AG08396 (cell line): Measurements from ENCODE around the gene SNX19.
"Not testable (repeated sequence)": the region's sequence is repeated elsewhere in the genome, so short reads cannot be mapped to it uniquely, and the experiment has no call there.

ENCODE experiments used
- DNase-seq: peaks from one replicate; pipeline ENCODE4 v3.0.0; 2012; ENCODE audit warnings: low spot score, mixed read lengths

The SNX19 gene, protein sequence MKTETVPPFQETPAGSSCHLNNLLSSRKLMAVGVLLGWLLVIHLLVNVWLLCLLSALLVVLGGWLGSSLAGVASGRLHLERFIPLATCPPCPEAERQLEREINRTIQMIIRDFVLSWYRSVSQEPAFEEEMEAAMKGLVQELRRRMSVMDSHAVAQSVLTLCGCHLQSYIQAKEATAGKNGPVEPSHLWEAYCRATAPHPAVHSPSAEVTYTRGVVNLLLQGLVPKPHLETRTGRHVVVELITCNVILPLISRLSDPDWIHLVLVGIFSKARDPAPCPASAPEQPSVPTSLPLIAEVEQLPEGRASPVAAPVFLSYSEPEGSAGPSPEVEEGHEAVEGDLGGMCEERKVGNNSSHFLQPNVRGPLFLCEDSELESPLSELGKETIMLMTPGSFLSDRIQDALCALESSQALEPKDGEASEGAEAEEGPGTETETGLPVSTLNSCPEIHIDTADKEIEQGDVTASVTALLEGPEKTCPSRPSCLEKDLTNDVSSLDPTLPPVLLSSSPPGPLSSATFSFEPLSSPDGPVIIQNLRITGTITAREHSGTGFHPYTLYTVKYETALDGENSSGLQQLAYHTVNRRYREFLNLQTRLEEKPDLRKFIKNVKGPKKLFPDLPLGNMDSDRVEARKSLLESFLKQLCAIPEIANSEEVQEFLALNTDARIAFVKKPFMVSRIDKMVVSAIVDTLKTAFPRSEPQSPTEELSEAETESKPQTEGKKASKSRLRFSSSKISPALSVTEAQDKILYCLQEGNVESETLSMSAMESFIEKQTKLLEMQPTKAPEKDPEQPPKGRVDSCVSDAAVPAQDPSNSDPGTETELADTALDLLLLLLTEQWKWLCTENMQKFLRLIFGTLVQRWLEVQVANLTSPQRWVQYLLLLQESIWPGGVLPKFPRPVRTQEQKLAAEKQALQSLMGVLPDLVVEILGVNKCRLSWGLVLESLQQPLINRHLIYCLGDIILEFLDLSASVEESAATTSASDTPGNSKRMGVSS

GRCh38 chr11:130916238-130916855 lies at the start of gene SNX19:
Gene SNX19 (minus strand): TSS chr11:130916479. CDS start chr11:130915939, 540 bp downstream.
- peak; percentile 96 for DNase-seq

- no peak for DNase-seq
Measured at GRCh38 chr11:130964058-130964792, 47.9 kb upstream of the SNX19 start.

GRCh38 chr11:130947889-130948288 lies 31.6 kb upstream of the SNX19 start:
- no peak for DNase-seq

GRCh38 chr11:130947481-130947880 lies 31.2 kb upstream of the SNX19 start:
- no peak for DNase-seq

GRCh38 chr11:130947058-130947457 lies 30.8 kb upstream of the SNX19 start:
- DNase-seq: no peak

GRCh38 chr11:130945896-130946295 lies 29.6 kb upstream of the SNX19 start:
- DNase-seq: peak; percentile 79

DNA sequence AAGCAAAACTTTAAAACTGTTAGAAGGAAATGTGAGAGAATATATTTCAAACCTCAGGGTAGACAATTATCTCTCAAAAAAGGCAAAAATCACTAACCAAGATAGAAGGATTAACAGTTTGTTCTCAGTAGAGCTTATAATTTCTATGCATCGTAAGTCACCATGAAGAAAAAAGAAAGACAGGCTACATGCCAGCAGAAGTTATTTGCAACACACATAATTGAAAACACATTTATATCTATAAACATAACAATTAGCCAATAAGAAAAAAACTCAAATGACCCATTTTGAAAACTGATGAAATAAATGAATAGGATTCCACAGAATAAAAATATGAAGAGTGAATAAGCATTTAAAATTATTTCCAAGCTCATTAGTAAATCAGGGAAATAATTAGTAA lies 24.4 kb upstream of the SNX19 start:
- DNase-seq: no peak

GRCh38 chr11:130937051-130937450 lies 20.8 kb upstream of the SNX19 start:
- DNase-seq: no peak

DNA sequence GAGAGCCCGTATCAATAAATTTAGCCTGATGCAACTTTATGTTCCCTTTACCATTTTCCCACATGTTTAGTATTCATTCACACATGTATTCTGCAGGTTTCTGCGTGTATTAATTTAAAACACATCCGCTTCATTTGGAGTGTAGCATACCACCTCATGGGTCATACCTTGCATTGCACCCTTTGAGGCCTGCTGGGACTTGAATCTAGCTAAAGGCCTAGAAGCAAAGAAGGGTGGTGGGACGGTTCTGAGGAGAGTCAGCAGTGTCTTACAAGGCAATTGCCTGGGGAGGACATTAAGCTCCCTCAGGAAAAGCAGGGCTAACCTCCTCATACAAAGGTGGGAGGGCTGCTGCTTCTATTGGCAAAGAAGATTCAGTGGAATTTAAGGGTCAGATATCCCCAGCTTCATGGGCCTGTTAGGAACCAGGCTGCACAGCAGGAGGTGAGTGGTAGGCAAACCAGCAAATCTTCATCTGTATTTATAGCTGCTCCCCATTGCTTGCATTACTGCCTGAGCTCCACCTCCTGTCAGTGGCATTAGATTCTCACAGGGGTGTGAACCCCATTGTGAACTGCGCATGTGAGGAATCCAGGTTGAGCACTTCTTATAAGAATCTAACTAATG lies 15.9 kb upstream of the SNX19 start:
- DNase-seq: no peak

DNA sequence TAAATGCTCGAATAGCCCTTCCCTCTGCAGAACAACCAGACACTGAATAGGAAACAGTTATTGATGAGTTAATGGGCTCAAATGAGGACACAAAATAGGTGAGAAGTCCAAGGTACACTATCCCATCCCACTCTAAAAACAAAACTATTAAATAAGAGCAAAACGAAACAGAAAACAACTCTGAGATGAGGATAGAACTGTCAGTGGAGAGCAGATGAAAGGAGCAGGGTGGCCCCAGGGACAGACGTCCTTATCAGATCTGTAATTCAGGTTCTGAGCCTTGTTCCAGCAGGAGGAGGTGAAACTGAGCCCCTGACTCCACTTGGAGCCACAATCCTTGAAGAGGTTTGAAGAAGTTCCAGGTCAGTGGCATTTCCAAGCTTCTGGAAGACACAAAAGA lies 8.5 kb upstream of the SNX19 start:
- no peak for DNase-seq

- DNase-seq: not testable (repeated sequence)
Measured at GRCh38 chr11:130920612-130921011, 4.3 kb upstream of the SNX19 start.

DNA sequence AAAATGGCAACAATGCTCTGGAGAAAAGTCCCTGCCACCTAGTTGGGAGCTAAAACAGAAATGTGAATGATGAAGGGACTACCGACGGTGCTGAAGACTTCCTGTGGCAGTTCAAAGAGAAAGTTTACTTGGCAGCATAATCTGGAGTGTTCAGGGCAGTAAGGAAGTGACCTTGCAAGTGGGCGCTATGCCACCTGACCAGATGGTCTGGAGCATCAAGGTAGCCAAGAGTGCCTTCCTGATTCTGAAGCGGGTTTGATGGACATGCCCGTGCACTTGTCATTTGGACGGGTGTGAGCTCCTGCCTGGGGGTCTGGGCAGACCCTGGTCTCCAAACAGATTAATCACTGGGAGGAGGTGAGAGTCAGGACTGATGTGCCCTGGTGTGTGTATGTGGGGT lies 1.8 kb upstream of the SNX19 start:
- no peak for DNase-seq

- DNase-seq: no peak
Measured at GRCh38 chr11:130916910-130917309, 631 bp upstream of the SNX19 start.

DNA sequence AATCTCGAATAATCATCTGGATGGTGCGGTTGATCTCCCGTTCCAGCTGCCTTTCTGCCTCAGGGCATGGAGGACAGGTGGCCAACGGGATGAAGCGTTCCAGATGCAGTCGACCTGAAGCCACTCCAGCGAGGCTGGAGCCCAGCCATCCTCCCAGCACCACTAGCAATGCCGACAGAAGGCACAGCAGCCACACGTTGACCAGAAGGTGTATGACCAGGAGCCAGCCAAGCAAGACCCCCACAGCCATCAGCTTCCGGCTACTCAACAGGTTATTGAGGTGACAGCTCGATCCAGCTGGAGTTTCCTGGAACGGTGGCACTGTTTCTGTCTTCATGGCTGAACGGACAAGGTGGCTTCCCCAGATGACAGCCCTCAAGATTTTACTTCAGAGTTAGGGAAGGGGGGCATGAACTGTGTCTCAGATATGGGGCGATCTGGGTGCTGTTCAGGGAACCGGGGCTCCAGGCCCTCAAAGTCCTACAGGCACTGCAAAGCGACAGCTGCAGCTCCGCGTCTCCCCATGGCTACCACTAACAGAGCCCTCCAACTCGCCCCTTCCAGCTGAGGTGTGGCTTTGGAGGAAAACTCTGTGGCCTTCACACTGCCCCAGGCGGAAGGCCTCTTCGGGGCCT lies 559 bp downstream of the SNX19 start:
- DNase-seq: no peak

GRCh38 chr11:130913268-130913667 lies 3.0 kb downstream of the SNX19 start:
- DNase-seq: no peak

GRCh38 chr11:130912552-130912951 lies 3.7 kb downstream of the SNX19 start:
- DNase-seq: no peak

DNA sequence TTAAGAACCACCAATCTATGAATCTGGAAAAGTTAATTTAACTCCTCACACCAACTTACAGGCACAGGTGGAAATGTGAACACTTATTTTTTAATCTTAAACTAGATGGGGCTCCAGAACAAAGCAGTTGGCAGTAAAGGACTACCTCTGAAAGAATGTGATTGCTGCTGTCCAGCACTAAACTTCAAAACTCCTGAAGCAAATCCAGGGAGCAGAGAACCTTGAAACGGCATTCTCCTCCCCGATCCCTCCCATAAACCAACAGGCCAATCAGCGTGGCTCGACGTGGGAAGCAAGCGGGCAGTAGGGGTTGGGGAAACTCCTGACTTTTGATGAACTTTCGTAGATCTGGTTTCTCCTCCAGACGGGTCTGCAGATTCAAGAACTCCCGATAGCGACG lies 5.0 kb downstream of the SNX19 start:
- DNase-seq: no peak

DNA sequence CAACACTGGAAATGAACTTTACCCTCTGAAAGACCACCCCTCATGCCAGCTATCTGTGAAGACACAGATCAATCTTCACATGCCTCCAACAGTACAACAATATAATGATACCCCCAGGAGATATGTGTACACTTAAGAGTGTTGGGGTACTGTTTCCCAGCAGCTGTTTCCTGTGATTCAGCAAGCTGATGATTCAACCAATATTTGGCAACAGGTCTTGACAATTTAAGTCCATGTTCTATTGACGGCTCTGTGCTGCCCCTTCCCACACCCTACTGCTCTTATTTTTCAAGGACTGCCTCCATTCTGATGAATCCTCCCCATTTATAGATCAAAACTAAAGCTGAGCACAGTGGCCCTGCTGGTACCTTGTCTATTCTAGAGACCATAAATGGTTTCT lies 6.6 kb downstream of the SNX19 start:
- DNase-seq: no peak

- DNase-seq: peak; percentile 76
Measured at GRCh38 chr11:130908770-130909625, 7.3 kb downstream of the SNX19 start.

DNA sequence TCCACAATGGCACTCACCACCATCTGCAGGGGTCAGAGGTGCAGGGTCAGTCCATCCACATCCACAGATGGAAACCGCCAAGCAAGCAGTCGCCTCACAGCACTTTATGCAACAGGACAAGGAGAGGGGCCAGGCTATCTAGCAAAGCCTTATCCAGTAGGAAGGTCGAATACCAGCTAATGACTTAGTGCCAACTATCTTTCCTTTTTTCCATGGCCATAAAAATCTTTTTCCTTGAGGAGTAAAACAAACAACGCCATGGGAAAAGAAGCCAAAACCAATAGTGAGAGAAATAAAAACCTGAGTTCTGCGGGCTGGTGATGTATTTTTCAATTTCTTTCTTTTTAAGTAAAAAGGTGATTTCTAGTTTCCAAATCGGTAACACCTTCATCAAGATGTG lies 8.2 kb downstream of the SNX19 start:
- DNase-seq: no peak
